Activated CD8-positive, alpha-beta T cell treated with anti-CD3 and anti-CD28 coated beads for 36 hours (primary cell): Measurements from ENCODE around the gene UGT1A3. TPM values are rescaled to one million over a fixed set of nuclear protein-coding genes. Genes with fewer than 3 reads are reported as not detected.

Experiments used
- ATAC-seq: fragments of 200-7000 bp; cut with Tn5 transposase; one replicate; pipeline ENCODE4 v1.10.0; 2021; ENCODE audit warnings: mild to moderate bottlenecking, moderate library complexity
- CTCF ChIA-PET: fragments of 350-600 bp; sonication (Branson Sonifier 250); formaldehyde crosslinking; loops from one replicate; lab custom pipeline; 2021; ENCODE audit warnings: antibody characterized with exemption; lab: Charles Lee
- POLR2A ChIA-PET: fragments of 350-600 bp; sonication (Branson Sonifier 250); formaldehyde crosslinking; loops from one replicate; lab custom pipeline; 2021; ENCODE audit warnings: antibody characterized with exemption; lab: Charles Lee
- DNase-seq: peaks from one replicate; pipeline ENCODE4 v3.0.0-alpha.2; 2020
- H3K27ac Mint-ChIP-seq: one replicate; pipeline ENCODE4 v1.8.0; 2021; ENCODE audit warnings: mild to moderate bottlenecking, mixed read lengths
- H3K27me3 Mint-ChIP-seq: one replicate; pipeline ENCODE4 v1.8.0; 2021; ENCODE audit warnings: mixed read lengths
- H3K36me3 Mint-ChIP-seq: one replicate; pipeline ENCODE4 v1.8.0; 2021; ENCODE audit warnings: low read depth, mixed read lengths
- H3K4me1 Mint-ChIP-seq: one replicate; pipeline ENCODE4 v1.8.0; 2021; ENCODE audit warnings: low read depth, mixed read lengths
- H3K4me3 Mint-ChIP-seq: one replicate; pipeline ENCODE4 v1.8.0; 2021; ENCODE audit warnings: mild to moderate bottlenecking, moderate library complexity, mixed read lengths
- H3K9me3 Mint-ChIP-seq: one replicate; pipeline ENCODE4 v1.8.0; 2021; ENCODE audit warnings: mixed read lengths
- CTCF ChIP-seq: fragments of 200-600 bp; IDR thresholded peaks from one replicate; pipeline ENCODE4 v1.8.0; 2022; ENCODE audit warnings: antibody characterized with exemption, mild to moderate bottlenecking
- intact Hi-C: fragments of 100-400 bp; cut with micrococcal nuclease; formaldehyde crosslinking; loops from one replicate; pipeline ENCODE4 v1.10.0; 2022
- total RNA-seq, 2 experiments: library from RNA; stranded (reverse); gene quantifications; one replicate each; pipeline ENCODE4 v1.2.3, GENCODE V29; 2021

The UGT1A3 gene
- total RNA-seq, 2 experiments from 2014 or later, result not detected

GRCh38 chr2:233772583-233772982, 43.7 kb downstream of the UGT1A3 start:
- ChIA-PET POLR2A (no interaction called here), CTCF (no interaction called here)
- H3K9me3 Mint-ChIP-seq, result peaks cover 4% of the 10 kb centered on the region
- DNase-seq (no peak), ATAC-seq (no peak)
- no peak for TF ChIP-seq CTCF
- no peaks in the 10 kb centered on the region for H3K36me3 Mint-ChIP-seq
- intact Hi-C loops, result no loop called here
- no peak overlapping the region for H3K27ac Mint-ChIP-seq
- peaks cover 14% of the 10 kb centered on the region for H3K27me3 Mint-ChIP-seq
- H3K4me1 Mint-ChIP-seq, result no peaks in the 10 kb centered on the region
- H3K4me3 Mint-ChIP-seq, result no peak overlapping the region

- TF ChIP-seq CTCF, result no peak
- DNase-seq (no peak), ATAC-seq (no peak)
- Mint-ChIP-seq H3K4me1 (no peaks in the 10 kb centered on the region), H3K36me3 (no peaks in the 10 kb centered on the region), H3K27me3 (peaks cover 14% of the 10 kb centered on the region), H3K9me3 (peaks cover 4% of the 10 kb centered on the region), H3K4me3 (no peak overlapping the region), H3K27ac (no peak overlapping the region)
- intact Hi-C loops, result no loop called here
- ChIA-PET CTCF (interaction anchor here (1.0 to 1.2 kb wide), 2 partner anchors 9 to 11 kb away, joined by 3 read pairs; no protein-coding TSS in a partner anchor), POLR2A (interaction anchor here (0.5 to 0.8 kb wide), 2 partner anchors 10 to 12 kb away, joined by 3 to 4 read pairs; no protein-coding TSS in a partner anchor)
These were observed 45.0 kb downstream of the UGT1A3 start for GRCh38 chr2:233773854-233774253.

GRCh38 chr2:233775414-233775813, 46.6 kb downstream of the UGT1A3 start:
- H3K4me3 Mint-ChIP-seq, result no peak overlapping the region
- no peak for TF ChIP-seq CTCF
- POLR2A ChIA-PET, result no interaction called here
- no peak overlapping the region for H3K27ac Mint-ChIP-seq
- CTCF ChIA-PET, result no interaction called here
- intact Hi-C loops, result no loop called here
- H3K36me3 Mint-ChIP-seq, result no peaks in the 10 kb centered on the region
- peaks cover 4% of the 10 kb centered on the region for H3K9me3 Mint-ChIP-seq
- H3K27me3 Mint-ChIP-seq, result peaks cover 15% of the 10 kb centered on the region
- no peak for ATAC-seq
- H3K4me1 Mint-ChIP-seq, result no peaks in the 10 kb centered on the region
- no peak for DNase-seq

- no peak within 1 kb of the TSS for H3K27ac Mint-ChIP-seq
- ChIA-PET POLR2A (no interaction called here), CTCF (no interaction called here)
- peaks cover 4% of the 10 kb centered on the region for H3K9me3 Mint-ChIP-seq
- intact Hi-C loops, result no loop called here
- ATAC-seq (no peak), DNase-seq (no peak)
- peaks cover 16% of the 10 kb centered on the region for H3K27me3 Mint-ChIP-seq
- no peak within 1 kb of the TSS for H3K4me3 Mint-ChIP-seq
- no peaks in the 10 kb centered on the region for H3K36me3 Mint-ChIP-seq
- no peaks in the 10 kb centered on the region for H3K4me1 Mint-ChIP-seq
- no peak for TF ChIP-seq CTCF
These were observed 49.2 kb downstream of the UGT1A3 start, which contains the start of gene MROH2A for GRCh38 chr2:233778030-233778429. Gene MROH2A, plus strand, starts transcription at chr2:233778330. Its CDS starts 1,029 bp downstream, at chr2:233779359.

GRCh38 chr2:233779722-233780121, 50.9 kb downstream of the UGT1A3 start:
- no peak for TF ChIP-seq CTCF
- Mint-ChIP-seq H3K4me1 (no peaks in the 10 kb centered on the region), H3K36me3 (no peaks in the 10 kb centered on the region), H3K27ac (no peak overlapping the region), H3K9me3 (peaks cover 4% of the 10 kb centered on the region), H3K4me3 (no peak overlapping the region), H3K27me3 (peaks cover 17% of the 10 kb centered on the region)
- DNase-seq (no peak), ATAC-seq (no peak)
- ChIA-PET POLR2A (no interaction called here), CTCF (no interaction called here)
- intact Hi-C loops, result no loop called here
